ENCODE measurements around the gene FAM76A.
A peak's percentile ranks its signal among the peaks of the same experiment; 100 is the strongest.
"Not testable (repeated sequence)": the region's sequence is repeated elsewhere in the genome, so short reads cannot be mapped to it uniquely, and the experiment has no call there.

The FAM76A gene

DNA sequence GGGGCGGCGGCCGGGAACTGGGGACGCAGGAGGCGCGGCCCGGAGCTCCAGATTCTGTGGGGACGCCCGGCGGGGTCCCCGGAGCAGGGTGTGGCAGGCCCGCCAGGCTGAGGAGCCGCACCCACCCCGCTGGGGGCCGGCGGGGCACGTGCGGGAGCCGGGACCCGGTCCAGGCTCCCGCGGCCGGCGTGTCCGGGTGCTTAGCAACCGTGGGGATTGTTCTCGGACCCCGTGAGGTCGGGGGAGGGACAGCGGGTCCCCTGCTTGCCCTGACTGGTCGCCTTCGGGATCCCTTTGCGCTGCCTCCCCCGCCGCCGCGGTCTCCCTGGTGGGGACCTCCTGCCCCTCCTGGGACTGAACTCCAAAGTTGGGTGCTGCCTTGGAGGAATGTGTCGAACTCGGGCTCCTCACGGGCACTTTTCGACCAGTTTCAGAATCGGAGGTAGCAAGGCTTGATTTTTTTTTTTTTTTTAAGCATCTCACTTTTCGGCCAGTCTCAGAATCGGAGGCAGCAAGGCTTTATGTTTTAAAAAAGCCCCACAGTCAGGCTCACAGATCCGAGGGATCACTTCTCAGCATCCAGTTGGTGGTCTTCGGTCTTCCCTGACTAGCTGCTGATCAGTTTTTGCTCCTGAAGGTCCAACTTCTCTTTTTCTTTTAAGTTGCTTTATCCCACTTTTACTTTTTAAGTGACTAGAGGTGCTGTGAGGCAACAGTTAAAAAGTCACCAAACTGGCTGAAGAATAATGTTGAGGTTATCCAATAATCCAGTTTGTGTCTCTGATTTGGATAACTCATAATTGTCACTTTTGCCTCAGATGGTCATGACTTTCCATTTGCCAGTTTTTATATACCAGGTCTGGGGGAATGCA, 648 bp downstream of the FAM76A start:
- DNase-seq = peak; percentile 57

DNA sequence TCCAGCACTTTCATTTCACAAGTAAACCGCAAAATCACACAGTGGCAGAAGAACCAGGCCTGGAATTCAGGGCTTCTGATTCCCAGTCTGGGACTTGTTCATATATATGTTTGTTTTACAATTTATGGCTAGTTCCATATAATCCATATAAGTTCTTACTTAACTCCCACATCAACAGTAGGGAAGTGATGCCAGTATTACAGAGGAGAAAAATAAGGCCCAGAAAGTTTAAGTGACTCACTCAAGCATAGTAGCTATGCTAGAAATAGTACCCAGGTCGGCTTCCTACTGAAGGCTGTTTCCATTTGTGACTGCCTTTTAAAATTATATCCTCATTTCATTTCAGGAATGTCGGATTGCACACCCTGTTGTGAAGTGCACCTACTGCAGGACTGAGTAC, 1.4 kb downstream of the FAM76A start:
- DNase-seq = no peak

DNA sequence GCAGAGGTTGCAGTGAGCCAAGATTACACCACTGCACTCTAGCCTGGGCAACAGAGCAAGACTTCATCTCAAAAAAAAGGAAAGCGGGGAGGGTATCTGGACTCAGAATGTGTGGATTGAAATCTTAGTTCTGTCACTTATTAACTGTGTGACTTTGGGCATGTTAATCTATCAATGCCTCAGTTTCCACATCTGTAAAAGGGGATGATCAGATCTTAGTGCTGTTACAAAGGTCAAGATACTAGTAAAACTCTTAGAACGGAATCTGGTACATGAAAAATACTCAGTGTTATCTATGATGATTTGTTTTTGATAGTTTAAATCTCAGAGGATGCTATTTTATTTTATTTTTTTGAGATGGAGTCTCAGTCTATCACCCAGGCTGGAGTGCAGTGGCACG, 10.5 kb downstream of the FAM76A start:
- no peak for DNase-seq

DNA sequence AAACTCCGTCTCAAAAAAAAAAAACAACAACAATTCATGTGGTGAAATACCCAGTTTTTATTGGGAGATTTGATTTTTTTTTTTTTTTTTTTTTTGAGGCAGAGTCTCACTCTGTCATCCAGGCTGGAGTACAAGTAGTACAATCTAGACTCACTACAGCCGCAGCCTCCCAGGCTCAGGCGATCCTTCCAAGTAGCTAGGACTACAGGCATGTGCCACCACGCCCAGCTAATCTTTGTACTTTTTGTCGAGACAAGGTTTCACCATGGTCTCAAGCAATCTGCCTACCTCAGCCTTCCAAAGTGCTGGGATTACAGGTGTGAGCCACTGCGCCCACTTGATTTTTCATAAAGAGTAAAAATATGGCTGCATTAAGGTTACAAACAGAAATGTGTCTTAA, 15.4 kb downstream of the FAM76A start:
- no peak for DNase-seq

DNA sequence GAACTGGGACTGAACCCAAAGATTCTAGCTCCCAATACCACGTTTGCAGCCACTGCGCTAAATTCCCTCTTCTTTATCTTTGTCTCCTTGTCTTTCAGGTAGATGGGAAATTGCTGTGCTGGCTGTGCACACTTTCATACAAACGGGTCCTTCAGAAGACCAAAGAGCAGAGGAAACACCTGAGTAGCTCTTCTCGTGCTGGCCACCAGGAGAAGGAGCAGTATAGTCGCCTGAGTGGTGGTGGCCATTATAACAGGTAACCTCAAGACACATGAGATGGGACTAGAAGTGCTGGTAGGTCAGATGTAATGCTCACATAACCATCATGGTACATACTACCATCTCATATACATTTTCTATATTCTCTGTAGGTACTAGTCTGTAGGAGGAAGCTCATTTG, 18.8 kb downstream of the FAM76A start:
- no peak for DNase-seq

DNA sequence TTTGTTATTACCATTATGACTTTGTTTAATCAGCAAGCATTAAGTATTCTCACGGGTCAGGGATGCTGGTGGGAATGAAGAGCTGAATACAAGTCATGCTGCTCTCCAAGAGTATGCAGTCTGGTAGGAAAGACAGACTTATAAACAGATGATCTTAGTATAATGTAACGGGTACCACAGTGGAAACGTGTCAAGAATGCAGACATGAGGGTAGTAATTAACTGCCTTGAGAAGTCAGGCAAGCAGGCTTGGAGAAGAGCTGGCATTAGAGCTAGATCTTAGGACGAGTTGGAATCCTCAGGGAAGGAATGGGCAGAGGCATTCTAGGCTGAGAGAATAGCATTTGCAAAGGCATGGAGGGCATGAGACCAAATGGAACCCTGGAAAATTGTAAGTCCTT, 19.7 kb downstream of the FAM76A start:
- DNase-seq = no peak

DNA sequence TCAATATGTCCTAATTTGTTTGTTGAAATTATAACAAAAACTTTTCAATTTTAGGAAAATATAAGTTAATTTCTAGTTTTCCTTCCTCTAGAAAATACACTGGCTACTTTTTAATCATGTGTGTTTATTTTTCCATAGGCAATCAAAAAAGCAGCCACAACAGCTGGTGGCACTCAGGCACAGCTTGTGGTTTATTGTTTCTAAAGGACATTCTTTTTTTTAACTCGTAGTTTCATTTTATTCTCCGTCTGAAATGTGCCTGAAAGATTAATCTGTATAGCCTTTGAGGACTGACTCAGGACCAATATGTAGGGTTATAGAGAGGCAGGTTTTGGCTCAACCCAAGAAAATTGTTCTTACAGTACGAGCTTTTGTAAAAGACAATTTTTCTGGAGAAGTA, 26.6 kb downstream of the FAM76A start:
- DNase-seq = no peak

DNA sequence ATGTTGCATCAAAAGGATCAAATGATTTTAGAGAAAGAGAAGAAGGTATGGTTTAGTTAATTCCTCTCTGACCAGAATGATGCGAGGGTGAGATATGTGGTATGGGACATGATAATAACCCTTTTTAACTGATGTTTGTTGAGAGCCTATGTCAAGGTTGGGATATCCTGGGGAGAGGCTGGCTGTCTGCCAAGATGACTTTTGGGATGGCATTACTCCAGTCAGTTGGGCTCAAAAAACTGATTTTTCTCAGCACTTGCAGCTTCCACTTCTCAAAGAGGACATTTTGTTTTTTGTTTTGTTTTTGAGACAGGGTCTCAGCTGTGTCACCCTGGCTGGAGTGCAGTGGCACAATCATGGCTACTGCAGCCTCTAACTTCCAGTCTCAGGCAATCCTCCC, 29.5 kb downstream of the FAM76A start:
- DNase-seq = no peak

DNA sequence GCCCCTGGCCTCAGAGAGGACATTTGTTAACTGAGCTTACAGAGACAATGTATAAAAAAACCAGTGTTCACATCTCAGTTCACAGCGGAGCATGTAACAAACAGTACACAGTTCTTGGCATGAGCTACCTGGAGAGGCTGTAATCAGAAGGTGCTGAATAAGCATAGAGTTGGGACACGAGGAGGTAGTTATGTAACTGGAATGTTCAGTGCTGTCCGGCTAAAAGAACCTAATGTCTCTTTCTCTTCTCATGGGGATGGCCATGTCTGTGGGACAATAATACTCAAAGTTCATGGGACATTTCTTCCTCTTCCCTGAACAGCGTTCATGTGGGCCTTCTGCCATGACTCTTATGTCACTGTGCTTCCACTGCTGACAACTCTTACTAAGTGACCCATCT, 30.1 kb downstream of the FAM76A start:
- DNase-seq = no peak

DNA sequence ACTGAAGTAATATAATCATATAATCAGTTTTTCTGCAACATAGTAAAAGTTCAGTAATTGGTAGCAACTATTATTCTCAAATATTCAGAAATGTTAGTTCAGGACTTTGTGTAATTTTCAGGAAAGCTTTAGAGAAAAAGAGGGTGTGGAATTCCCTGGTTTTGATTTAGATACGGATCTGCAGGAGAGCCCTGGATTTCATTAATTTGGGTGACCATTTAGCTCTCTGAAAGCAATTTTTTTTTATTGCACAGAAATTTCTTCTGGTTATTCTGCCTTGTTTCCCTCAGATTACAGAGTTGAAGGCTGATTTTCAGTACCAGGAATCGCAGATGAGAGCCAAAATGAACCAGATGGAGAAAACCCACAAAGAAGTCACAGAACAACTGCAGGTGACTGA, 33.5 kb downstream of the FAM76A start:
- DNase-seq = no peak

DNA sequence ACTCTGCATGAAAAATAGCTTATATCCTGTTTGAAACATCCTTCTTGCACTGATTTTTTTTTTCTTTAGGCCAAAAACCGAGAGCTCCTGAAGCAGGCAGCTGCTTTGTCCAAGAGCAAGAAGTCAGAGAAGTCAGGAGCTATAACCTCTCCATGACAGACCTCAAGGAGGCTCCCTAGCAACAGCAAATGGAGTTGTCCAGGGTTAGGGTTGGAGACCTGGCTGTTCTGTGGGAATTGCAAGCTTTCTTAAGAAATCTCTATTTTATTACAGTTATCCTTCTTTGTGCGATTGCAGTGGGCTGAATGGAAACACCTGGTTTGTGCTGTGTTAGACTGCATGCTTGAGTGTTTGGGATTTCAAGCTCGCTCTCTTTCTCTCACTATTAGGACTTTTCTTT, 34.7 kb downstream of the FAM76A start:
- DNase-seq = no peak

DNA sequence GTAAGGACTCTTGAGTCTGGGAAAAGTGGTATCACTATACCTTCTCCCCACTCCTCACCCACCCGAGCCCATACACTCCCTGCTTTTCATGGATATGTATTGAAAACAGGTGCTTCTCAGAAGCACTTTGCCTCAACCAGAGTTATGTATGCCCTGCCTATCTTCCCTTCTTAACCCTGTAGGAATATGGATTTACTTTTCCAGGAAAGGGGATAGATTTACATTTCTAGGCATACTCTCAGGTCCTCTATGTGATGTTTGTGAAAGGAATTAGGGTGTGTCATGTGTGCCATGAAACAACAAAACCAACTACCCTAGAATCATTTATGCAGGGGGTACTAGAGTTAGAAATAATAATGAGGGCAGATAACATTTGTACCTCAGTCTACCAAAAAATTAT, 36.3 kb downstream of the FAM76A start:
- no peak for DNase-seq

DNA sequence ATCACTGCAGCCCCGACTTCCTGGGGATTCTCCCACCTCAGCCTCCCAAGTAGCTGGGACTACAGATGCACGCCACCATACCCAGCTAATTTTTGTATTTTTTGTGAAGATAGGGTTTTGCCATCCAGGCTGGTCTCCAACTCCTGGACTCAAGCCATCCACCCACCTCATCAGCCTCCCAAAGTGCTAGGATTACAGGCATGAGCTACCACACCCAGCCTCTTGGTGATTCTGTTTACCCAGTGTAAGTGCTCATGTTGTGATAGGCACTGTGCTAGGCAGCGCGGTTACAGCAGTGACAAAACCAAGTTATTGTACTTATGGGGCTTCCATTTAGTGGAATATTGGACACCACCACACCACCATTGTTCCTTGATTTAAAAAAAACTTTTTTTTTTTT, 37.6 kb downstream of the FAM76A start:
- no peak for DNase-seq

DNA sequence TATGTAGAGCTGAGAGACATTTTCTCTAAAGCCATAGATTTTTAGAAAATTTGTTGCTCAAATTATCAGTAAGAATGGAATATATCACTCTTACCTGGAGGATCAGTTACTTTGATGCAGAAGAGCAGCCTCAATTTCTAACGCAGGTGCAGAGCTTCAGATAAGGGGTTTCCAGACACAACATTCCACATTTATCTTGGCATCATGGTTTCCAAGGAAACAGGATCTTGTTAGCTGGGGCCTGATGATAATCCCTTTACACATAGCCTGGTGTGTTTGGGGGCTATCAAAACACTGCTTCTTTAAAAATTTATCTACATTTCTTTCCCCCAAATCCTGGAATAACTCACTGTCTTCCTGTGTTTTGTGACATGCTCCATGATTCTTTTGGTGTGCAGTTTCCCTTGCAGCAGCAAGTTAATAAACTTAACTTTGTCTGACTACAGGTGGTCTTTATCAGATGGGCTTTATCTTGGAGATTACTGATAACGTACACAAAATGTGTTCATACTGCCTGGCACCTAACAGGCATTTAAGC, 44.6 kb downstream of the FAM76A start:
- no peak for DNase-seq

DNA sequence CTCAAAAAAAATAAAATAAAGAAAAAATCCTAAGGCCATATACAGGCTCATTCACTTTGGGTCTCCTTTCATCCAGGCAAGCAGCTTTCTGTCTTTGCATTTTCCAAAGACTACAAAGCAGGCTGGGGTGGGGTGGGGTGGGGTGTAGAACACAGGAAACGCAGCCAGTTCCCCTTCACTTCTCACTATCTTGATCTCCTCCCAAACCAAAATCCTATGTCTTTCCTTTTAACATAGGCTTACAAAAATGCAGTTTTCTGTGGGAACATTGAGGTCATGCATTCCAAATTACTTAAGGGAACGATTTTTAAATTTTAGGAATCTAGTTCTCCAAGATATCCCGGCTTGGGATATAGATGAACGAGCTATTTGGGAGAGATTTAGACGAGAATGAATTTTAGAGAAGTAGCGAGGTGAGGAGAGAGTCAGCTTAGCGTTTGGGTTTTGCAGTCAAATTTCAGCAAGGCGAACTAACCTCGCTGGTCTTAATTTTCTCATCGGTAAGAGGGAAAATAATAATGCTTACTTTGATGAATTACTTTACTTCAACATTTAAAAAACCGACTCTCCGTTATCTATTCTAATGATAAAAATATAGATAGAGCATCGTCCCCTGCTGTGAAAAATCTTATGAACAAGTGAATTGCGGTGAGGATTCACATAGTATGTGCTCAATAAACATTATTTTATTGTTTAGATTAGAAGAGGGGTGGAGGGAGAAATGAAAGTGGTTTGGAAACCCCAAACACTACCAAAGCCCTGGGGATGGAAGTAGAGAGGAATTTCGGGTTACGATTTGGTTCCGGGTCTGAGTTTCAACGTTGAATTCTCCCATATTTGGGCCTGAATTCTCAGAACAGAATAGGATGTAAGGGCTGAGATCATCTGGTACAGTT, 46.5 kb downstream of the FAM76A start:
- DNase-seq = no peak

DNA sequence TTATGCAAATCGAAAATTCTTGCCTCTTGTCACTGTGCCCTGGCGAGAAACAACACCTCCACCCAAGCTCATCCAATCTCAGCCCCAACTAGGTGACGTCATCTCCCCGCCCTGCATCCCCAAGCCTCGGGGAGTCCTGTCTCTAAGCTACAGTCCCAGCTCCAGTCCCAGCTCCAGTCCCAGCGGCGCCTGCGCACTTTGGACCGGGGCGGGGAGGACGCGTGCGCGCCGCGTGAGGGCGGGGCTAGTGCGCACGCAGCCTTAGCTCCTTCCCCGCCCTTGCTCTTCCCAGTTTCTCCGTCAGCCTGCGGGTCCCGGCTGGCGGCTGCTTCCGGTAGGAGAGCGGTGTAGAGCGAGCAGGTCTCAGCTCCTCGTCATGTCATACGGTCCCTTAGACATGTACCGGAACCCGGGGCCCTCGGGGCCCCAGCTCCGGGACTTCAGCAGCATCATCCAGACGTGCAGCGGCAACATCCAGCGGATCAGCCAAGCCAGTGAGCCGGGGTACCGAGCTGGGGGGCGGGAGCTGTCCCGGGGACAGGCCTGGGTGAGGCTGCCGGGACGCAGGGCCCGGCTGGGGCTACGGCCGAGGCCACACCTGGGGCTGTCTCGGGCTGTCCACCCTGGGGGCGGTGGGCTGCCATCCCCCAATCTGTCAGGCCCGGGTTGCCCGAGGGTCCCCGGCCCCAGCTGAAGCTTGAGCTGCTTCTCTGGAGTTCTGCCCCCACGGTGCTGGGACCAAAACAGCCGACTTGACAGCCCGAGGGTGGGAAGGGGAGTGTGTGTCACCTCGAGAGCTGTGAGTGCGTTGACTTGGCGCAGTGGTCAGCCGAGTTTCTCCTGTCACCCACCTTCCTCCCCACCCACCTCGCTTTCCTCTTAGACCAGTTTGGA, 47.4 kb downstream of the FAM76A start, which contains the start of gene STX12:
TSS of gene STX12 (plus strand) at position 288 of the 894 bp plus-strand sequence. CDS start at position 377, 89 bp downstream.
- DNase-seq = peak; percentile 99

DNA sequence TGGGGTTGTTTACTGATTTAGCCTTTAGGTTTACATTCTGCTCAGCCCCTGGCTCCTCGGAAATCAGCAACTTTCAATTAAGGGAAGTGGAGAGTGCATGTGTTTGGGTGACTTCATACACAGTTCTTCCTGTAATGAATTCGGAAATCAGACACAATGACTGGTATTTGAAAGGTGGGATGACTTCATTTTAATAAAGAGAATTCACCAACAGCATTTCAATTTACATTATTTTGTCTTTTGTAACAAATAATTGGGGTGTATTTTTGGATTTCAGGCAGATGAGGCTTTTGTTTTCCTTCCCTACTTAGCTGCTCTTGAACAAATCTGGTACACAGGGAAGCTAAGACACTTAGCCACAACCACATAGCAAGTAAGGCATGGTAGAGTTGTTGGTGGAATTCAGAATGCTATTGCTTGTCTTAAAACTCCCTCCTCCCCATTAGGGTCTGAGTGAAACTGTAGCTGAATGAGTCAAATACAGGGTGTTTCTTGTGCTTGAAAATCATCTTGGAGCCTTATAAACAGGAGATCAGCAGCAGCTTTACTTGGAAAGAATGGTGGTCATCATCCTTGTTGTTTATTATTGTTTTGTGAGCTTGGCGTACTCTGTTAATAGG, 48.2 kb downstream of the FAM76A start:
- DNase-seq = no peak

DNA sequence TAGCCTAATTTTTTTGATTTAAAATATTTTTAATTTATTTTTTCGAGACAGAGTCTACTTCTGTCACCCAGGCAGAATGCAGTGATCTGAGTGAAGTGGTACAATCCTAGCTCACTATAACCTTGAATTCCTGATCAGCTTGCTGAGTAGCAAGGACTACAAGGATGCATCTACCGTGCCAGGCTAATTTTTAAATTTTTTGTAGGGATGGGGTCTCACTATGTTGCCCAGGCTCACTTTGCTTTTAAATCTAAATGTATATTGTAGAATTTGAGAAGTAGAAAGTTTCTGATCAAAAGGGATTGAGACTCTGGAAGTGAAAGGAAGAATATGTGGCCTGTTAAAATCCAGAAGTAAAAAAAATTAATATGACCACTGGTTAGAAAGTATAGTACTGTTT, 48.9 kb downstream of the FAM76A start:
- DNase-seq = no peak

DNA sequence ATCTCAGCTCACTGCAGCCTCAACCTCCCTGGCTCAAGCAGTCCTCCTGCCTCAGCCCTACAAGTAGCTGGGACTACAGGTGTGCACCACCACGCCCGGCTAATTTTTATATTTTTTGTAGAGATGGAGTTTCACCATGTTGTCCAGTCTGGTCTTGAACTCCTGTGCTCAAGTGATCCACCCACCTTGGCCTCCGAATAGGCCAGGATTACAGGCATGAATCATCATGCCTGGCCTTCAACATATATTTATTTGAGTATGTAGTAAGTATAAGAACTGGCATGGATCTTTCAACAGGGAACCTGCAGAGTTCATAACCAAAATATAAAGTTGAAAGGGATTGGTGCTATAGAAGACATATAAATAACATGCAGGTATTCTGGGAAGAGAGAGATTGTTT, 49.6 kb downstream of the FAM76A start:
- not testable (repeated sequence) for DNase-seq

DNA sequence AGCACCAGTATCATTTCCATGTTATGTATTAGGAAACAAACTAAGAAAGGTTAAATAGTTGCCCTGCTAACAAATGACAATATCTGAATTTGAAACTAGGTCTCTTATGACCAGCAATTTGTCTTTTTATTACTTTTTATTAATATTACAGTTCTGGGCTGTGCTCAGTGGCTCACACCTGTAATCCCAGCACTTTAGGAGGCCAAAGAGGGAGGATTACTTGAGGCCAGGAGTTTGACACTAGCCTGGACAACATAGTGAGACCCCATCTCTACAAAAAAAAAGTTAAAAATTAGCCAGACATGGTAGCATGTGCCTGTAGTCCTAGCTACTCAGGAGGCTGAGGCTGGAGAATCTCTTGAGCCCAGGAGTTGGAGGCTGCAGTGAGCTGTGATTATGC, 50.5 kb downstream of the FAM76A start:
- not testable (repeated sequence) for DNase-seq

DNA sequence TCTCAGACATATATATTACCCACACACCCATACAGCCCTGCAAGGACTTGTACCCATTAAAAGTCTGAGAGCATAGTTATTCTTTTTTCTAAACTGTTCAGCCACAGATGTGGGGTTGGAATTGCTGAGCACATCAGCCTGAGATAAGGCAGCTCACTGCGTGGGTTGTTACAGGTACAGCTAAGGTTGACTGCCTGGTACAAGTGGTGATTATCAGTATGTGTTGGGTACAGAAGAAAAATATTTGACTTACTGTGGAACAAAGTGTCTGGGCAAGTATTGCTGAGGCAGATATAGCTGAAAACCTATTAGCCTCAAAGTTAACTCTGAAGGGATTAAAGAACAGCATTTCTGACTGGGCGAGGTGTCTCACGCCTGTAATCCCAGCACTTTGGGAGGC, 52.3 kb downstream of the FAM76A start:
- DNase-seq = no peak

DNA sequence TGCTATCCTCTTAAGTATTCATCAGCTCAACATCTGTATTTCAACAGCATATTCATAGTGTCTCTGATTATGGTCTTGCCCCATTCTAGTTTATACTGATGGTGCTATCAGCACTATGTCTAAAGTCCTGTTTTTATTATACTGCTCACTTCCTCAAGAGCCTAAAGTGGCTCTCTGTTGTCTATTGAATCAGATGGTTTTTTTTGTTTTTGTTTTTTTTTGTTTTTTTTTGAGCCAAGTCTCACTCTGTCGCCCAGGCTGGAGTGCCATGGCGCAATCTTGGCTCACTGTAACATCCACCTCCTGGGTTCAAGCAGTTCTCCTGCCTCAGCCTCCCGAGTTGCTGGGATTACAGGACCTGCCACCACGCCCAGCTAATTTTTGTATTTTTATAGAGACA, 53.4 kb downstream of the FAM76A start:
- no peak for DNase-seq

Measured in NK-92 treated with Interleukin-12 subunit alpha and Interleukin-12 subunit beta, amount 100 ng/mL, for 24 hours (cell line).